IPS-18c (cell line): ENCODE data around the gene CCDC178.

Experiments
- H3K4me3 ChIP-seq: 2 replicates; pipeline ENCODE4 v1.7.0; 2013; ENCODE audit warnings: low read depth, mild to moderate bottlenecking, low read length, moderate library complexity; ENCODE audit not compliant: insufficient read depth
- H3K9me3 ChIP-seq: one replicate; pipeline ENCODE4 v1.6.1; 2013; ENCODE audit warnings: mild to moderate bottlenecking, low read length, moderate library complexity; ENCODE audit not compliant: control insufficient read depth, insufficient read depth

CCDC178 gene

GRCh38 chr18:32929213-32929612 lies 511.3 kb downstream of the CCDC178 start:
- no peaks in the 10 kb centered on the region for H3K9me3 ChIP-seq

GRCh38 chr18:32922951-32923430 lies 517.5 kb downstream of the CCDC178 start:
- no peaks in the 10 kb centered on the region for H3K9me3 ChIP-seq
- H3K4me3 ChIP-seq = no peak overlapping the region

More at GRCh38 chr18:32929213-32929612, 511.3 kb downstream of the CCDC178 start:
- no peak overlapping the region for H3K4me3 ChIP-seq

GRCh38 chr18:32920796-32921787 lies 519.4 kb downstream of the CCDC178 start:
- Histone ChIP-seq H3K9me3 (no peaks in the 10 kb centered on the region), H3K4me3 (no peak overlapping the region)

GRCh38 chr18:32919799-32920198 lies 520.7 kb downstream of the CCDC178 start:
- Histone ChIP-seq H3K9me3 (no peaks in the 10 kb centered on the region), H3K4me3 (no peak overlapping the region)

- no peaks in the 10 kb centered on the region for H3K9me3 ChIP-seq
- no peak overlapping the region for H3K4me3 ChIP-seq
Observed at GRCh38 chr18:32918692-32919250, 521.8 kb downstream of the CCDC178 start.

GRCh38 chr18:32915516-32915915 lies 525.0 kb downstream of the CCDC178 start:
- Histone ChIP-seq H3K4me3 (no peak overlapping the region), H3K9me3 (no peaks in the 10 kb centered on the region)

- Histone ChIP-seq H3K9me3 (no peaks in the 10 kb centered on the region), H3K4me3 (no peak overlapping the region)
Observed at GRCh38 chr18:32911660-32912284, 528.7 kb downstream of the CCDC178 start.

GRCh38 chr18:32910694-32911296 lies 529.7 kb downstream of the CCDC178 start:
- Histone ChIP-seq H3K4me3 (no peak overlapping the region), H3K9me3 (no peaks in the 10 kb centered on the region)

GRCh38 chr18:32909798-32910561 lies 530.5 kb downstream of the CCDC178 start:
- Histone ChIP-seq H3K4me3 (no peak overlapping the region), H3K9me3 (no peaks in the 10 kb centered on the region)

GRCh38 chr18:32908424-32908805 lies 532.1 kb downstream of the CCDC178 start:
- no peaks in the 10 kb centered on the region for H3K9me3 ChIP-seq
- H3K4me3 ChIP-seq = no peak overlapping the region

GRCh38 chr18:32907648-32908423 lies 532.7 kb downstream of the CCDC178 start:
- no peak overlapping the region for H3K4me3 ChIP-seq
- H3K9me3 ChIP-seq = no peaks in the 10 kb centered on the region

- H3K9me3 ChIP-seq = no peaks in the 10 kb centered on the region
- no peak overlapping the region for H3K4me3 ChIP-seq
Observed at GRCh38 chr18:32907311-32907585, 533.3 kb downstream of the CCDC178 start.

- Histone ChIP-seq H3K4me3 (no peak overlapping the region), H3K9me3 (no peaks in the 10 kb centered on the region)
Observed at GRCh38 chr18:32906506-32907310, 533.8 kb downstream of the CCDC178 start.

GRCh38 chr18:32905651-32906050 lies 534.9 kb downstream of the CCDC178 start:
- no peaks in the 10 kb centered on the region for H3K9me3 ChIP-seq
- no peak overlapping the region for H3K4me3 ChIP-seq

GRCh38 chr18:32902568-32903330 lies 537.8 kb downstream of the CCDC178 start:
- Histone ChIP-seq H3K9me3 (peaks cover 1% of the 10 kb centered on the region), H3K4me3 (no peak overlapping the region)
